K562 (cell line): ENCODE measurements around the gene SNRPD2. TPM values are rescaled to one million over a fixed set of nuclear protein-coding genes. Genes with fewer than 3 reads are reported as not detected.

Experiments used
- ATAC-seq: fragments of 200-7000 bp; cut with Tn5 transposase; 3 replicates; pipeline ENCODE4 v1.9.1; 2020; ENCODE audit warnings: moderate library complexity
- BruUV-seq: library from RNA; stranded (reverse); fragments of 400-500 nt; replicated peaks from 2 replicates; lab custom pipeline; 2021; lab: Mats Ljungman, UMichigan
- CTCF ChIA-PET: fragments of 300-600 bp; formaldehyde crosslinking; extraction: SDS; loops from one replicate; lab custom pipeline; 2021; ENCODE audit warnings: low intra/inter-chr PET ratio; lab: Yijun Ruan, JAX
- POLR2A ChIA-PET: fragments of 300-600, 350-650 bp; sonication (Branson Sonifier 250); formaldehyde crosslinking; extraction: SDS; loops from one replicate; lab custom pipeline; 2021; ENCODE audit warnings: antibody characterized with exemption, inconsistent platforms; lab: Yijun Ruan, JAX
- DNase-seq, 4 experiments: peaks; one replicate each; pipeline versions ENCODE4 v3.0.0 to v3.0.0-alpha.2; 2011 to 2018; ENCODE audit warnings: low spot score in 3 of 4, mixed read lengths in 3 of 4; ENCODE audit errors: extremely low read depth in 1 of 4
- FAIRE-seq: peaks from 2 replicates; lab custom pipeline; 2011; peaks lifted over from hg19 to GRCh38; lab: Jason Lieb, UNC
- H2AFZ ChIP-seq: 2 replicates; pipeline ENCODE4 v1.6.0; 2011; ENCODE audit warnings: low read depth, low read length, control low read depth, inconsistent platforms
- H3K27ac ChIP-seq: fragments of 200-600 bp; 3 replicates; pipeline ENCODE4 v1.8.0; 2011; ENCODE audit warnings: low read depth, mild to moderate bottlenecking, control low read depth, inconsistent platforms, low read length, moderate library complexity, mixed read lengths; ENCODE audit errors: extremely low read depth
- H3K27me3 ChIP-seq, 2 experiments: fragments of 300-600 bp in 1 of 2; 2 replicates in 1 of 2; 3 replicates in 1 of 2; pipeline versions ENCODE4 v1.6.0 to v1.8.0; 2011; ENCODE audit warnings: inconsistent platforms in 2 of 2, low read length in 2 of 2, mild to moderate bottlenecking in 1 of 2, mixed read lengths in 1 of 2, moderate library complexity in 1 of 2; ENCODE audit not compliant: control insufficient read depth in 2 of 2, insufficient read depth in 2 of 2
- H3K36me3 ChIP-seq: fragments of 300-600 bp; 3 replicates; pipeline ENCODE4 v1.8.0; 2011; ENCODE audit warnings: mild to moderate bottlenecking, low read length, inconsistent platforms; ENCODE audit not compliant: control insufficient read depth, insufficient read depth
- H3K4me1 ChIP-seq, 2 experiments: fragments of 200-600 bp in 1 of 2; replicated peaks in 1 of 2; 2 replicates in 1 of 2; 3 replicates in 1 of 2; pipeline versions ENCODE4 v1.5.1 to v1.8.0; 2011; ENCODE audit warnings: inconsistent platforms in 2 of 2, low read length in 2 of 2, mild to moderate bottlenecking in 1 of 2, mixed read lengths in 1 of 2, moderate library complexity in 1 of 2; ENCODE audit not compliant: control insufficient read depth in 2 of 2, insufficient read depth in 2 of 2
- H3K4me2 ChIP-seq: 2 replicates; pipeline ENCODE4 v1.6.1; 2011; ENCODE audit warnings: low read length, control low read depth, inconsistent platforms, mixed read lengths; ENCODE audit not compliant: insufficient read depth
- H3K4me3 ChIP-seq: fragments of 200-600 bp; sonication (generic), shearing (Covaris generic); 2 replicates; pipeline ENCODE4 v1.5.1; 2016; ENCODE audit warnings: control low read depth, inconsistent platforms
- H3K79me2 ChIP-seq: fragments of 200-600 bp; 3 replicates; pipeline ENCODE4 v1.8.0; 2011; ENCODE audit warnings: low read length, inconsistent platforms; ENCODE audit not compliant: control insufficient read depth, insufficient read depth
- H3K9ac ChIP-seq, 2 experiments: 2 replicates each; pipeline versions ENCODE4 v1.6.0 to v1.6.1; 2011; ENCODE audit warnings: low read depth in 2 of 2, low read length in 2 of 2, control low read depth in 1 of 2, inconsistent platforms in 1 of 2, mild to moderate bottlenecking in 1 of 2, mixed read lengths in 1 of 2; ENCODE audit not compliant: insufficient read depth in 1 of 2
- H3K9me1 ChIP-seq: one replicate; pipeline ENCODE4 v1.6.0; 2011; ENCODE audit warnings: inconsistent platforms, mild to moderate bottlenecking, low read length, moderate library complexity; ENCODE audit not compliant: control insufficient read depth, insufficient read depth
- H3K9me3 ChIP-seq: replicated peaks from 2 replicates; pipeline ENCODE4 v1.5.1; 2011; ENCODE audit warnings: low read depth, low read length, inconsistent platforms; ENCODE audit not compliant: control insufficient read depth, insufficient read depth
- H4K20me1 ChIP-seq: replicated peaks from 2 replicates; pipeline ENCODE4 v1.6.1; 2011; ENCODE audit warnings: low read length, inconsistent platforms, mixed read lengths; ENCODE audit not compliant: control insufficient read depth, insufficient read depth
- ARNT ChIP-seq, 2 experiments: fragments of 450-650 bp; IDR thresholded peaks; 2 replicates each; pipeline ENCODE4 v1.6.1; 2016; ENCODE audit warnings: mild to moderate bottlenecking in 1 of 2
- CBX1 ChIP-seq: sonication (generic); IDR thresholded peaks from 2 replicates; pipeline ENCODE4 v1.6.1; 2016; ENCODE audit warnings: antibody characterized with exemption, low read depth, mild to moderate bottlenecking
- CHAMP1 ChIP-seq: fragments of 450-650 bp; IDR thresholded peaks from 2 replicates; pipeline ENCODE4 v1.6.1; 2016; ENCODE audit warnings: mild to moderate bottlenecking
- EHMT2 ChIP-seq: fragments of 450-650 bp; IDR thresholded peaks from 2 replicates; pipeline ENCODE4 v1.6.1; 2018; ENCODE audit warnings: antibody characterized with exemption
- ELF1 ChIP-seq: fragments of 200-800 bp; sonication (Bioruptor generic); IDR thresholded peaks from 2 replicates; pipeline ENCODE4 v1.6.1; 2016; ENCODE audit warnings: missing genetic modification characterization, missing compliant biosample characterization
- FOXK1 ChIP-seq: sonication (generic); formaldehyde crosslinking; IDR thresholded peaks from 2 replicates; pipeline ENCODE4 v1.8.0; 2022; ENCODE audit warnings: missing genetic modification reagents, mild to moderate bottlenecking, borderline replicate concordance
- MAZ ChIP-seq, 2 experiments: fragments of 450-650 bp in 1 of 2; sonication (generic) in 1 of 2; formaldehyde crosslinking; IDR thresholded peaks in 1 of 2; conservative IDR thresholded peaks in 1 of 2; 2 replicates each; pipeline versions ENCODE4 v1.4.0 to v1.5.0; 2020; ENCODE audit warnings: mild to moderate bottlenecking in 1 of 2, missing genetic modification reagents in 1 of 2
- MEIS2 ChIP-seq: fragments of 450-650 bp; IDR thresholded peaks from 2 replicates; pipeline ENCODE4 v1.6.1; 2014; ENCODE audit warnings: mild to moderate bottlenecking; ENCODE audit not compliant: partially characterized antibody
- MTA3 ChIP-seq: fragments of 450-650 bp; formaldehyde crosslinking; IDR thresholded peaks from 2 replicates; pipeline ENCODE4 v1.6.1; 2017; ENCODE audit warnings: mild to moderate bottlenecking, borderline replicate concordance
- MYBL2 ChIP-seq, 2 experiments: fragments of 450-650 bp in 1 of 2; sonication (generic) in 1 of 2; formaldehyde crosslinking in 1 of 2; IDR thresholded peaks; 2 replicates each; pipeline versions ENCODE4 v1.6.1 to v1.8.1; 2017 to 2022; ENCODE audit warnings: borderline replicate concordance in 1 of 2, inconsistent platforms in 1 of 2, low read depth in 1 of 2, mild to moderate bottlenecking in 1 of 2, missing genetic modification reagents in 1 of 2, moderate library complexity in 1 of 2
- PHB2 ChIP-seq: fragments of 450-650 bp; IDR thresholded peaks from 2 replicates; pipeline ENCODE4 v1.6.1; 2017; ENCODE audit warnings: low read depth
- POLR2G ChIP-seq: fragments of 200-400 bp; formaldehyde crosslinking; IDR thresholded peaks from 2 replicates; pipeline ENCODE4 v1.6.1; 2017; ENCODE audit warnings: low read depth, mild to moderate bottlenecking, antibody characterized with exemption, low read length, moderate library complexity
- RFX5 ChIP-seq: IDR thresholded peaks from 2 replicates; pipeline ENCODE4 v1.6.1; 2011; ENCODE audit warnings: low read depth, mild to moderate bottlenecking, improper control_type of control experiment, low read length
- SIN3A ChIP-seq, 2 experiments: fragments of 150-350 bp in 1 of 2; IDR thresholded peaks; 2 replicates each; pipeline ENCODE4 v1.6.1; 2011 to 2016; ENCODE audit warnings: borderline replicate concordance in 2 of 2, low read depth in 2 of 2, low read length in 2 of 2, mild to moderate bottlenecking in 2 of 2, moderate library complexity in 2 of 2; ENCODE audit not compliant: control insufficient read depth in 1 of 2
- ZNF354B ChIP-seq: fragments of 250-450 bp; sonication (Bioruptor Pico); IDR thresholded peaks from 2 replicates; pipeline ENCODE4 v1.4.0; 2020
- ZNF76 ChIP-seq: fragments of 250-450 bp; sonication (Bioruptor Pico); IDR thresholded peaks from 2 replicates; pipeline ENCODE4 v1.4.0; 2020; ENCODE audit warnings: mild to moderate bottlenecking, moderate library complexity, borderline replicate concordance
- WGBS: fragments of 100-300 bp; shearing (Covaris generic); methylation state at CpG from one replicate; pipeline ENCODE4 v1.1.6; 2016; ENCODE audit warnings: low coverage, mixed read lengths; ENCODE audit not compliant: insufficient coverage; ENCODE audit errors: missing lambda C conversion rate; 5-methylcytosine and 5-hydroxymethylcytosine counted together
- in situ Hi-C: fragments of 300-500 bp; cut with MboI; formaldehyde crosslinking; loops from 4 replicates; pipeline ENCODE4 v1.15.0; 2018; ENCODE audit warnings: inconsistent platforms, mixed read lengths
- intact Hi-C: fragments of 100-400 bp; cut with micrococcal nuclease; formaldehyde crosslinking; loops from 2 replicates; pipeline ENCODE4 v1.14.2; 2022
- polyA plus RNA-seq, 8 experiments: library from polyadenylated mRNA; depleted of rRNA in 4 of 8; stranded (reverse) in 5 of 8; unstranded in 3 of 8; fragments of >200 nt; fragmentation: Nextera tagmentation in 2 of 8; fragmentation: Illumina TruSeq in 1 of 8; extraction: Ambion mirVana in 2 of 8; extraction: Trizol in 1 of 8; gene quantifications; 2 replicates each; pipeline versions ENCODE4 v1.2.1 to v1.2.3, GENCODE V29; 2011 to 2014; ENCODE audit warnings: inconsistent platforms in 1 of 8, missing spikeins in 1 of 8
- total RNA-seq, 7 experiments: library from RNA; depleted of rRNA in 6 of 7; stranded (reverse); fragments of >200 nt in 6 of 7; fragmentation: Illumina TruSeq in 2 of 7; extraction: Trizol in 2 of 7; gene quantifications; 2 replicates each; pipeline versions ENCODE4 v1.2.1 to v1.2.3, GENCODE V29; 2011 to 2021; ENCODE audit warnings: low replicate concordance in 1 of 7
- TF ChIP-seq, protein P1 (sequence below), 2 experiments: fragments of 450-650 bp in 1 of 2; sonication (generic) in 1 of 2; formaldehyde crosslinking; conservative IDR thresholded peaks; 2 replicates each; pipeline versions ENCODE4 v1.4.0 to v1.8.1; 2020 to 2022; ENCODE audit warnings: mild to moderate bottlenecking in 1 of 2, missing genetic modification reagents in 1 of 2

Gene SNRPD2
- total and polyA plus RNA-seq, 9 of the 15 experiments (the other 6 are each of a cell fraction or from before 2014, with no cell fraction given), result 728 to 4,411 (median 1,029) TPM

DNA sequence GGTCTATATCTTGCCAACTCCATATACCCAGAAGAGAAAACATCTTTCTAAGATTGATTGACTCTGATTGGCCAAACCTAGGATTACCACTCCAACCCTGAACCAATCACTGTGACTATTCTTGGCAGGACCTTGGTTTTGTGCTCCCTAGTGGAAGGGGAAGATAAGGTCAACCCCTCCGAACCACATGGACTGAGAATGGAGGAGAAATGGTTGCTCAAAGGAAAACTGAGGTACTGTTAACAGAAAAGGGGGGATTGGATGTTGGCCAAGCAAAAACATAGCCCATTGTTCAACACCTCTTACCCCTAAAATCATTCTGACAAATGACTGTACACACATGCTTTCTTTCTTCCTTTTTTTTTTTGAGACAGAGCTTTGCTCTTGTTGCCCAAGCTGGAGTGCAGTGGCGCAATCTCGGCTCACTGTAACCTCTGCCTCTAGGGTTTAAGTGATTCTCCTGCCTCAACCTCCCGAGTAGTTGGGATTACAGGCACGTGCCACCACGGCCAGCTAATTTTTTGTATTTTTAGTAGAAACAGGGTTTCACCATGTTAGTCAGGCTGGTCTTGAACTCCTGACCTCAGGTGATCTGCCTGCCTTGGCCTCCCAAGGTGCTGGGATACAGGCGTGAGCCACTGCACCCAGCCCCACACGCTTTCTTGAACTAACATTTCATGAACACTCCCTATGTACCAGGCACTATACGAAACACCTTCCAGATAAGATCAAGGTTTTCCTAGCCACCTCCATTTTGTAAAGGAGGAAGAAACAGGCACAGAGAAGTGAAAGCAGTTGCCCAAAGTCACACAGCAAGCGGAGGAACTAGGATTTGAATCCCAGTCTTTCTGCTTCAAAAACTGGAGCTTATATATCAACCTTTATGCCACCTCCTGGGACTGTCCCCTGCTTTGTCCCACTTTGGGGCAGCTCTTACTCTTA, 48.0 kb upstream of the SNRPD2 start:
- Histone ChIP-seq H2AFZ (peak overlapping the region; percentile 84), H3K27ac (peak overlapping the region; percentile 72), H3K4me3 (peak overlapping the region; percentile 15; the same call in 1 of the 2 replicates), H4K20me1 (no peaks in the 10 kb centered on the region), H3K36me3 (no peaks in the 10 kb centered on the region), H3K4me1 (peaks cover 14 to 20% of the 10 kb centered on the region in 2 experiments; a peak in 4 of 5 replicates), H3K4me2 (peak overlapping the region; percentile 79), H3K27me3 (no peaks in the 10 kb centered on the region), H3K79me2 (no peaks in the 10 kb centered on the region), H3K9me1 (no peaks in the 10 kb centered on the region), H3K9ac (peak overlapping the region; percentile 71 to 76; a peak in 3 of 4 replicates), H3K9me3 (no peaks in the 10 kb centered on the region)
- CTCF ChIA-PET, result no interaction called here
- intact Hi-C loops (no loop called here), in situ Hi-C loops (no loop called here)
- peak; percentile 95 for FAIRE-seq
- peak; percentile 71 to 94 (median 82) for DNase-seq
- TSS peak; percentile 96 for BruUV-seq
- POLR2A ChIA-PET, result interaction anchor here (1.2 to 2.1 kb wide), 2 partner anchors 9 to 23 kb away, joined by 6 to 7 read pairs; partner anchors contain the start of gene FBXO46
- WGBS, result 29% methylated on average over 8 of the region's 10 CpGs
- ATAC-seq, result peak; percentile 96
- no peak for TF ChIP-seq PHB2
- TF ChIP-seq ZNF76 (CRISPR knock-in tag), result no peak
- TF ChIP-seq MTA3, result 0 out of 2 replicates have a peak, but pooled peaks have one; percentile 35
- 0 out of 2 replicates have a peak, but pooled peaks have one; percentile 67 for TF ChIP-seq CHAMP1
- TF ChIP-seq ZNF354B, result no peak
- TF ChIP-seq, protein P1, sequence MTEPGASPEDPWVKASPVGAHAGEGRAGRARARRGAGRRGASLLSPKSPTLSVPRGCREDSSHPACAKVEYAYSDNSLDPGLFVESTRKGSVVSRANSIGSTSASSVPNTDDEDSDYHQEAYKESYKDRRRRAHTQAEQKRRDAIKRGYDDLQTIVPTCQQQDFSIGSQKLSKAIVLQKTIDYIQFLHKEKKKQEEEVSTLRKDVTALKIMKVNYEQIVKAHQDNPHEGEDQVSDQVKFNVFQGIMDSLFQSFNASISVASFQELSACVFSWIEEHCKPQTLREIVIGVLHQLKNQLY (CRISPR knock-in tag; conservative IDR thresholded peaks at IDR 0.05), result no peak
- TF ChIP-seq ELF1 (tag), result peak; percentile 52; the same call in 1 of the 2 replicates
- no peak for TF ChIP-seq MYBL2 (IDR thresholded peaks at IDR 0.05; ENCODE audit: low read depth)
- TF ChIP-seq MYBL2 (CRISPR knock-in tag; IDR thresholded peaks at IDR 0.05; ENCODE audit: borderline replicate concordance), result no peak
- TF ChIP-seq CBX1, result peak; percentile 55; the same call in 1 of the 2 replicates
- TF ChIP-seq EHMT2, result peak; percentile 79
- TF ChIP-seq SIN3A (IDR thresholded peaks at IDR 0.05; ENCODE audit: borderline replicate concordance in 2 of 2, control insufficient read depth in 1 of 2, low read depth in 2 of 2, low read length in 2 of 2), result no peak
- TF ChIP-seq MAZ (CRISPR knock-in tag; conservative IDR thresholded peaks at IDR 0.05 in 1 of 2, IDR thresholded peaks at IDR 0.05 in 1 of 2), result 0 out of 4 replicates have a peak, but pooled peaks of 1 of the 2 experiments have one; percentile 19
- TF ChIP-seq FOXK1 (CRISPR knock-in tag), result no peak
- TF ChIP-seq RFX5, result no peak
- peak; percentile 59 for TF ChIP-seq POLR2G
- no peak for TF ChIP-seq MEIS2
- peak in 1 of 2 experiments; percentile 50; a peak in 1 of 4 replicates for TF ChIP-seq ARNT (IDR thresholded peaks at IDR 0.05)
